OCI-LY3 (cell line): Measurements from ENCODE around the gene PHC2.
A peak's percentile ranks its signal among the peaks of the same experiment; 100 is the strongest.

Experiments used
- H2AFZ ChIP-seq: fragments of 200-600, 300-600 bp; shearing (Covaris generic); 2 replicates; pipeline ENCODE4 v1.6.0; 2014; ENCODE audit warnings: antibody characterized with exemption, low read depth, low read length
- H3K27ac ChIP-seq: fragments of 200-600, 300-600 bp; sonication (generic); 2 replicates; pipeline ENCODE4 v1.5.1; 2014; ENCODE audit warnings: mild to moderate bottlenecking, low read length, moderate library complexity, mixed read lengths
- H3K27me3 ChIP-seq: fragments of 200-600, 300-600 bp; sonication (generic); 2 replicates; pipeline ENCODE4 v1.6.1; 2014; ENCODE audit warnings: low read depth, low read length, mixed read lengths
- H3K36me3 ChIP-seq: fragments of 200-600, 300-600 bp; sonication (generic); replicated peaks from 2 replicates; pipeline ENCODE3; 2014; ENCODE audit warnings: low read depth, low read length, mixed read lengths
- H3K4me1 ChIP-seq: fragments of 300-600, 200-600 bp; sonication (generic); 2 replicates; pipeline ENCODE4 v1.6.1; 2014; ENCODE audit warnings: low read length, mixed read lengths
- H3K4me2 ChIP-seq: fragments of 200-600, 300-600 bp; sonication (generic); 2 replicates; pipeline ENCODE4 v1.6.1; 2014; ENCODE audit warnings: low read length, mixed read lengths
- H3K4me3 ChIP-seq: fragments of 300-600, 200-600 bp; sonication (generic); 2 replicates; pipeline ENCODE4 v1.5.1; 2014; ENCODE audit warnings: antibody characterized with exemption, mild to moderate bottlenecking, low read length, moderate library complexity
- H3K79me2 ChIP-seq: fragments of 300-600, 200-600 bp; shearing (Covaris generic); 2 replicates; pipeline ENCODE4 v1.6.1; 2014; ENCODE audit warnings: mild to moderate bottlenecking, low read length, mixed read lengths
- H3K9ac ChIP-seq: fragments of 300-600, 200-600 bp; shearing (Covaris generic); 2 replicates; pipeline ENCODE4 v1.6.0; 2014; ENCODE audit warnings: mild to moderate bottlenecking, low read length, moderate library complexity
- H3K9me3 ChIP-seq: fragments of 200-600, 300-600 bp; shearing (Covaris generic); 2 replicates; pipeline ENCODE4 v1.6.1; 2014; ENCODE audit warnings: low read length, mixed read lengths; ENCODE audit not compliant: insufficient read depth
- H4K20me1 ChIP-seq: fragments of 200-600, 300-600 bp; sonication (generic); 2 replicates; pipeline ENCODE4 v1.6.1; 2016; ENCODE audit warnings: low read length, mixed read lengths; ENCODE audit not compliant: insufficient read depth
- EZH2phosphoT487 ChIP-seq: fragments of 200-600 bp; shearing (Covaris generic); IDR thresholded peaks from 2 replicates; pipeline ENCODE4 v1.6.1; 2018; ENCODE audit warnings: antibody characterized with exemption, mixed run types, low read depth
- TF ChIP-seq, protein P1 (sequence below): fragments of 200-600, 300-600 bp; sonication (generic); IDR thresholded peaks from 2 replicates; pipeline ENCODE4 v1.5.1; 2014; ENCODE audit warnings: antibody characterized with exemption, low read length, low read depth

PHC2 gene

DNA sequence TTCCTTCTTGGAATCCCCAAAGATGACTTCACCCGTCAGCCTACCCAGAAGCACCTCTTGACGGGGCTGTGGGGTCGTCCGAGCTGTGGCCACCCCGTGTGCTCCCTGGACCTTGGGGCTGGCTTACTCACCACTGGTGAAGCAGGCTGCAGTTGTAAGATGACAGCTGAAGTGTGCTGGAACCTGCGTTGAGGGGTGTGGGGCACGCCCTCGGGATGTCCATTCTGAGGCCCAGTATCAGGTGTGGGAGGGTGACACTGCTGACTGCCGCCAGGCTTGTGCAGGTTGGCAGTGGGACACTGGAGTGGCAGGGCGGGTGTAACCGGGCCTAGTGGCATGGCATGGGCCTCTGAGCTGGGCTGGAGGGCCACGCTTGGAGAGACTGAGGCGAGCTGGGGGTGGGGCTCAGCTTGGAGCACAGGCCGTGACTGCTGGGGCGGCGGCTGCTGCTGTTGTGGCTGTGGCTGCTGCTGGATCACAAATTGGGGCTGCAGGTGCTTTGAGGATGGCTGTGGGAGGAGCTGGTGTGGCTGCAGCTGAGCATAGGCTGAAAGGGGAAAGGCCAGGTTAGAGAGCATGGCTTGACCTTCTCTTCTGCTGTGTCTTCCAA is 76.1 kb downstream of the PHC2 start:
- H3K79me2 ChIP-seq = no peaks in the 10 kb centered on the region
- no peaks in the 10 kb centered on the region for H3K27me3 ChIP-seq
- no peak overlapping the region for H3K9ac ChIP-seq
- H3K4me1 ChIP-seq = peaks cover 6% of the 10 kb centered on the region
- no peaks in the 10 kb centered on the region for H3K36me3 ChIP-seq
- H2AFZ ChIP-seq = no peak overlapping the region
- no peak overlapping the region for H3K27ac ChIP-seq
- no peaks in the 10 kb centered on the region for H4K20me1 ChIP-seq
- TF ChIP-seq, protein P1, sequence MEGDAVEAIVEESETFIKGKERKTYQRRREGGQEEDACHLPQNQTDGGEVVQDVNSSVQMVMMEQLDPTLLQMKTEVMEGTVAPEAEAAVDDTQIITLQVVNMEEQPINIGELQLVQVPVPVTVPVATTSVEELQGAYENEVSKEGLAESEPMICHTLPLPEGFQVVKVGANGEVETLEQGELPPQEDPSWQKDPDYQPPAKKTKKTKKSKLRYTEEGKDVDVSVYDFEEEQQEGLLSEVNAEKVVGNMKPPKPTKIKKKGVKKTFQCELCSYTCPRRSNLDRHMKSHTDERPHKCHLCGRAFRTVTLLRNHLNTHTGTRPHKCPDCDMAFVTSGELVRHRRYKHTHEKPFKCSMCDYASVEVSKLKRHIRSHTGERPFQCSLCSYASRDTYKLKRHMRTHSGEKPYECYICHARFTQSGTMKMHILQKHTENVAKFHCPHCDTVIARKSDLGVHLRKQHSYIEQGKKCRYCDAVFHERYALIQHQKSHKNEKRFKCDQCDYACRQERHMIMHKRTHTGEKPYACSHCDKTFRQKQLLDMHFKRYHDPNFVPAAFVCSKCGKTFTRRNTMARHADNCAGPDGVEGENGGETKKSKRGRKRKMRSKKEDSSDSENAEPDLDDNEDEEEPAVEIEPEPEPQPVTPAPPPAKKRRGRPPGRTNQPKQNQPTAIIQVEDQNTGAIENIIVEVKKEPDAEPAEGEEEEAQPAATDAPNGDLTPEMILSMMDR = no peak
- TF ChIP-seq EZH2phosphoT487 = no peak
- no peaks in the 10 kb centered on the region for H3K9me3 ChIP-seq
- H3K4me3 ChIP-seq = no peak overlapping the region
- no peak overlapping the region for H3K4me2 ChIP-seq

DNA sequence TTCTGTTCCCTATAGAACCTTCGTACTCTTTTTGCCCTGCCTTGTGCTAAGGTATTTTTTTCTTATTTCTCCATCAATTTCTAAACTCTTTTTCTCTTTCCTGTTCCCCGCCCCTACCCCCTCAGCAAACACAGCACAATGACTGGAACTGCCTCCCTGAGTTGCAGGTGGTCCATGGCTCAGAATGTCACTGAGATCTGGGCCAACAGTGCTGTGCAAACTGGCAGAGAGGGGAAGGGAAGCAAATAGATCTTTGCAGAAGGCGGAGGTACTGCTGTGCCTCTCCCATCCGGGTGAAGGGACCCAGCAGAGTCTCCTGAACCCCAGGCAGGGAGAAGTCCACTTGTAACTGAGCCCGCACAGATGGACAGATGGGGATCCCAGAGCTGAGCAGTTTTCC is 77.4 kb downstream of the PHC2 start:
- Histone ChIP-seq H3K27ac (no peak overlapping the region), H3K4me3 (no peak overlapping the region), H3K4me2 (no peak overlapping the region), H3K9me3 (no peaks in the 10 kb centered on the region), H3K36me3 (no peaks in the 10 kb centered on the region), H2AFZ (no peak overlapping the region), H3K27me3 (no peaks in the 10 kb centered on the region), H3K4me1 (peaks cover 6% of the 10 kb centered on the region), H4K20me1 (0 out of 2 replicates have a peak, but pooled peaks cover under 1% of the 10 kb centered on the region), H3K79me2 (peaks cover 9% of the 10 kb centered on the region), H3K9ac (no peak overlapping the region)
- no peak for TF ChIP-seq EZH2phosphoT487
- TF ChIP-seq, protein P1 = no peak

DNA sequence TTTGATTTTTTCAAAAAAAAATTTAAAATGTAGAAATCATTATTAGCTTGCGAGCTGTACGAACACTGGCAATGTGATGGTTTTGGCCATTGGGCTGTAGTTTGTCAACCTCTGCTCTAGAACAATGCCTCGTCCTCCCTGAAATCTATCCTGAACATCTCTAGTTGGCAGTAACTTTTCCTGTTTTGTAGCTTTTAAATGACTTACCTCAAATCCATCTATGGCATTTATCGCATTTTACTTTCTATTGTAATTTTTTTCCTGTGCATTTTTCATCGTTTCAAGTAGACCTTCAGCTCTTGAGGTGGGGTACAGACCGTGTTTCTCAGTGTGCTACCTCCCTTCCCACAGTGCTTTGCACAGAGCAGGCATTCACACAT is 79.6 kb downstream of the PHC2 start:
- Histone ChIP-seq H3K9ac (no peak overlapping the region), H3K4me3 (no peak overlapping the region), H3K79me2 (peaks cover 31% of the 10 kb centered on the region), H3K36me3 (no peaks in the 10 kb centered on the region), H2AFZ (no peak overlapping the region), H3K27ac (no peak overlapping the region), H3K4me1 (peaks cover 13% of the 10 kb centered on the region), H3K4me2 (no peak overlapping the region), H4K20me1 (peaks cover 16% of the 10 kb centered on the region), H3K27me3 (no peaks in the 10 kb centered on the region), H3K9me3 (no peaks in the 10 kb centered on the region)
- TF ChIP-seq, protein P1 = no peak
- no peak for TF ChIP-seq EZH2phosphoT487

DNA sequence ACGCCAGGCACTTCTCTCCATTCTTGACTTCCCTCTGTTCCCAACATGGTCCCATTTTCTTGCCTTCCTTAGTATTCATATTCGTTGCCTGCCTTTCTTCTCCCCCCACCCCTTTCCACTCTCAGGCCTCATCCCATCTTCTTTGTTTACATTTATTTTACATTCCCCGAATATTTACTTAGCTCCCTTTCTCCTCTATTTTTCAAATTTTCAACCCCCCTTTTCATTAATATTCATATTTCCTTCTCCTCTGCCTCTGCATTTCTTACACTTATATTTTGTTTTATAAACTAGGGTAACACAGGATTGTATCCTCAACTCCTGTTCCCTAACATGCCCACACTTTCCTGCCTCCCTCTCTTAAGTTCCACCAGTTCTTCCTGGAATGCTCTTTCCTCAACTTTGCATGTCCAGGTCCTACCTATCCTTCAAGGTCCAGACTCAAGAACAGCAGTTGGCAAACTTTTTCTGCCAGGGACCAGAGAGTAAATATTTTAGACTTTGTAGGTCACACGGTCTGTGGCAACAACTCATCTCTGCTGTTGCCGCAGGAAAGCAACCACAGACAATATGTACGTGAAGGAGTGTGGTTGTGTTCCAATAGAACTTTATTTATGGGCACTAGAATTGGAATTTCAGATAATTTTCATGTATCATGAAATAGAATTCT is 80.1 kb downstream of the PHC2 start:
- H2AFZ ChIP-seq = peak overlapping the region; percentile 88
- no peaks in the 10 kb centered on the region for H3K36me3 ChIP-seq
- H3K79me2 ChIP-seq = peaks cover 35% of the 10 kb centered on the region

More for the DNA sequence above, 80.1 kb downstream of the PHC2 start:
- Histone ChIP-seq H3K9ac (peak overlapping the region; percentile 99), H3K27me3 (no peaks in the 10 kb centered on the region), H3K4me2 (peak overlapping the region; percentile 97), H4K20me1 (peaks cover 16% of the 10 kb centered on the region), H3K9me3 (no peaks in the 10 kb centered on the region), H3K27ac (no peak overlapping the region), H3K4me3 (peak overlapping the region; percentile 95), H3K4me1 (peaks cover 13% of the 10 kb centered on the region)
- no peak for TF ChIP-seq EZH2phosphoT487
- TF ChIP-seq, protein P1 = no peak
